Measurements from ENCODE around the gene ADI1. TPM values are rescaled to one million over a fixed set of nuclear protein-coding genes. Genes with fewer than 3 reads are reported as not detected.

Gene ADI1
- total and polyA plus RNA-seq, 8 donors = 34.8 to 83.8 (median 40.9) TPM

- peak; percentile 56 for ATAC-seq
- peak in 1 of 4 donors; percentile 58 for DNase-seq
- intact Hi-C loops (cut with DNase I) = no loop called here
- TF ChIP-seq CTCF (IDR thresholded peaks at IDR 0.05) = peak; percentile 29 to 44
- Histone ChIP-seq H3K9me3 (no peaks in the 10 kb centered on the region), H3K27me3 (no peaks in the 10 kb centered on the region), H3K36me3 (peaks cover 4 to 24% of the 10 kb centered on the region in 2 donors), H3K4me1 (peaks cover 4 to 9% of the 10 kb centered on the region in 2 donors), H3K27ac (peak overlapping the region; percentile 85 to 95), H3K4me3 (peak overlapping the region; percentile 24 to 32)
Measured at GRCh38 chr2:3536682-3537632, 17.6 kb upstream of the ADI1 start.

- Histone ChIP-seq H3K27me3 (no peaks in the 10 kb centered on the region), H3K36me3 (peaks cover 0 to 14% of the 10 kb centered on the region in 2 donors), H3K9me3 (no peaks in the 10 kb centered on the region), H3K4me1 (peaks cover 4 to 9% of the 10 kb centered on the region in 2 donors), H3K27ac (peak overlapping the region; percentile 85 to 95), H3K4me3 (peak overlapping the region; percentile 24 to 32)
- no peak for TF ChIP-seq CTCF (IDR thresholded peaks at IDR 0.05)
- intact Hi-C loops (cut with DNase I) = no loop called here
- DNase-seq (peak in 3 of 4 donors; percentile 65 to 83 (median 72)), ATAC-seq (peak; percentile 85)
Measured at GRCh38 chr2:3535794-3536681, 16.7 kb upstream of the ADI1 start.

GRCh38 chr2:3535467-3535793 lies 16.1 kb upstream of the ADI1 start:
- DNase-seq = no peak
- no peak for TF ChIP-seq CTCF (IDR thresholded peaks at IDR 0.05)
- H3K27me3 ChIP-seq = no peaks in the 10 kb centered on the region
- H3K27ac ChIP-seq = peak overlapping the region; percentile 85 to 95
- peak; percentile 25 for ATAC-seq
- H3K9me3 ChIP-seq = no peaks in the 10 kb centered on the region
- H3K4me3 ChIP-seq = peak overlapping the region; percentile 24 to 32
- peaks cover 4 to 9% of the 10 kb centered on the region in 2 donors for H3K4me1 ChIP-seq
- H3K36me3 ChIP-seq = peaks cover 0 to 8% of the 10 kb centered on the region in 2 donors
- intact Hi-C loops (cut with DNase I) = no loop called here

GRCh38 chr2:3534251-3534814 lies 15.0 kb upstream of the ADI1 start:
- intact Hi-C loops (cut with DNase I) = no loop called here
- ATAC-seq (no peak), DNase-seq (no peak)
- Histone ChIP-seq H3K27ac (no peak overlapping the region), H3K27me3 (no peaks in the 10 kb centered on the region), H3K4me3 (no peak overlapping the region), H3K4me1 (peaks cover 4 to 9% of the 10 kb centered on the region in 2 donors), H3K9me3 (no peaks in the 10 kb centered on the region), H3K36me3 (no peaks in the 10 kb centered on the region)
- TF ChIP-seq CTCF (IDR thresholded peaks at IDR 0.05) = no peak

All from left lung (tissue), 10 donors.